ENCODE data around the gene ELAVL2. TPM values are rescaled to one million over a fixed set of nuclear protein-coding genes. Genes with fewer than 3 reads are reported as not detected.

Gene ELAVL2
- total and polyA plus RNA-seq, 2 donors (not counting 3 experiments of a cell fraction or from before 2014, with no cell fraction given) = 0.06 to 0.20 TPM

DNA sequence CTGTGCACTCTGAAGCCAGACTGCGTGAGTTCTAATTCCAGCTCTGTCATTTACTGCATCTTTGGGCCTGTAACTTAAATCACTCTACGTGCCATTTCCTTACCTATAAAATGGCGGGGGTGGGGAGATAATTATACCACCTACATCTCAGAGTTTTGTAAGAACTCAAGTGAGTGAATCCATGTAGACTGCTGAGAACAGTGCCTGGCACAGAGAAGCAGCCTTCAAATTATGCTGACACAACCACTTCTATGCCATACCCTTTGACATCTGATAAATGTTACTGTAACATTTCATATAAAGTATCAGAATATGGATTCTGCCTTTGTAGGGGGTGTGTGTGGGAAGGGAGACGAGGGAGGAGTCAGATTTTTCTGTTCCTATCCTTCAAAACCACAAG is 27.7 kb downstream of the ELAVL2 start:
- no peaks in the 10 kb centered on the region for H3K4me1 ChIP-seq (ENCODE audit: control insufficient read depth, extremely low read depth, insufficient read depth, low read length)

More for the DNA sequence above, 27.7 kb downstream of the ELAVL2 start:
- H4K20me1 ChIP-seq (replicated peaks; ENCODE audit: control insufficient read depth, extremely low read depth, insufficient read depth, low read length) = no peaks in the 10 kb centered on the region
- BruUV-seq (replicated peaks) = no TSS peak
- no peaks in the 10 kb centered on the region for H3K9me3 ChIP-seq (replicated peaks; ENCODE audit: control insufficient read depth, insufficient read depth, low read length)
- no peak overlapping the region for H3K9ac ChIP-seq (replicated peaks; ENCODE audit: extremely low read depth, insufficient read depth, low read length)
- H3K4me3 ChIP-seq (replicated peaks in 1 of 3; ENCODE audit: insufficient read depth in 1 of 3, low read depth in 1 of 3, low read length in 3 of 3) = no peak overlapping the region
- ChIA-PET POLR2A (no interaction called here), CTCF (no interaction called here)
- H3K27me3 ChIP-seq (ENCODE audit: control insufficient read depth in 2 of 2, insufficient read depth in 2 of 2, low read length in 2 of 2) = no peaks in the 10 kb centered on the region
- no peak overlapping the region for H3K27ac ChIP-seq (ENCODE audit: insufficient read depth, low read depth, low read length)
- FAIRE-seq (no peak), DNase-seq (ENCODE audit: low read depth, low spot score) (no peak)
- H3K9me1 ChIP-seq (replicated peaks; ENCODE audit: control insufficient read depth, extremely low read depth, insufficient read depth, low read length) = no peaks in the 10 kb centered on the region
- H3K36me3 ChIP-seq (ENCODE audit: control insufficient read depth in 2 of 2, extremely low read depth in 1 of 2, insufficient read depth in 2 of 2, low read length in 2 of 2) = no peaks in the 10 kb centered on the region
- H3K79me2 ChIP-seq (ENCODE audit: control insufficient read depth, insufficient read depth, low read length) = no peaks in the 10 kb centered on the region
- H3K4me2 ChIP-seq (ENCODE audit: insufficient read depth, low read length) = no peak overlapping the region
- TF ChIP-seq, protein P1, sequence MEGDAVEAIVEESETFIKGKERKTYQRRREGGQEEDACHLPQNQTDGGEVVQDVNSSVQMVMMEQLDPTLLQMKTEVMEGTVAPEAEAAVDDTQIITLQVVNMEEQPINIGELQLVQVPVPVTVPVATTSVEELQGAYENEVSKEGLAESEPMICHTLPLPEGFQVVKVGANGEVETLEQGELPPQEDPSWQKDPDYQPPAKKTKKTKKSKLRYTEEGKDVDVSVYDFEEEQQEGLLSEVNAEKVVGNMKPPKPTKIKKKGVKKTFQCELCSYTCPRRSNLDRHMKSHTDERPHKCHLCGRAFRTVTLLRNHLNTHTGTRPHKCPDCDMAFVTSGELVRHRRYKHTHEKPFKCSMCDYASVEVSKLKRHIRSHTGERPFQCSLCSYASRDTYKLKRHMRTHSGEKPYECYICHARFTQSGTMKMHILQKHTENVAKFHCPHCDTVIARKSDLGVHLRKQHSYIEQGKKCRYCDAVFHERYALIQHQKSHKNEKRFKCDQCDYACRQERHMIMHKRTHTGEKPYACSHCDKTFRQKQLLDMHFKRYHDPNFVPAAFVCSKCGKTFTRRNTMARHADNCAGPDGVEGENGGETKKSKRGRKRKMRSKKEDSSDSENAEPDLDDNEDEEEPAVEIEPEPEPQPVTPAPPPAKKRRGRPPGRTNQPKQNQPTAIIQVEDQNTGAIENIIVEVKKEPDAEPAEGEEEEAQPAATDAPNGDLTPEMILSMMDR (IDR thresholded peaks at IDR 0.05; ENCODE audit: extremely low read depth in 1 of 2, insufficient read depth in 1 of 2, low read depth in 1 of 2, low read length in 2 of 2) = no peak
- TF ChIP-seq MYC (IDR thresholded peaks at IDR 0.05; ENCODE audit: low read depth, low read length) (no peak), GATA2 (IDR thresholded peaks at IDR 0.05; ENCODE audit: insufficient read depth, insufficient read length, low read depth, low read length) (no peak), POLR2A (IDR thresholded peaks at IDR 0.05; ENCODE audit: low read depth, low read length) (no peak), FOS (IDR thresholded peaks at IDR 0.05; ENCODE audit: borderline replicate concordance, insufficient read depth, low read length) (no peak), EZH2 (IDR thresholded peaks at IDR 0.05; ENCODE audit: borderline replicate concordance, low read depth, low read length, severe bottlenecking) (no peak), JUN (IDR thresholded peaks at IDR 0.05; ENCODE audit: borderline replicate concordance, insufficient read depth, insufficient read length, low read depth) (no peak), POLR2AphosphoS5 (IDR thresholded peaks at IDR 0.05; ENCODE audit: insufficient read depth, low read depth, low read length) (no peak)
- TF ChIP-seq, protein P2, sequence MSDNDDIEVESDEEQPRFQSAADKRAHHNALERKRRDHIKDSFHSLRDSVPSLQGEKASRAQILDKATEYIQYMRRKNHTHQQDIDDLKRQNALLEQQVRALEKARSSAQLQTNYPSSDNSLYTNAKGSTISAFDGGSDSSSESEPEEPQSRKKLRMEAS (IDR thresholded peaks at IDR 0.05; ENCODE audit: insufficient read depth, insufficient read length) = no peak
- H2AFZ ChIP-seq (ENCODE audit: low read depth, low read length) = no peak overlapping the region
- dilution Hi-C loops (cut with MboI; ENCODE audit: extremely low pct_ligation_motif_present, low sequenced_read_pairs) = no loop called here
- intact Hi-C loops (cut with micrococcal nuclease) = no loop called here

Measured in endothelial cell of umbilical vein (primary cell).